Astrocyte (in vitro differentiated cells and primary cell): Measurements from ENCODE around the gene ZNF573. TPM values are rescaled to one million over a fixed set of nuclear protein-coding genes. Genes with fewer than 3 reads are reported as not detected.
A peak's percentile ranks its signal among the peaks of the same experiment; 100 is the strongest.

Experiments used
- DNase-seq: peaks from one replicate; pipeline ENCODE4 v3.0.0-alpha.2; 2010; ENCODE audit warnings: low read depth
- FAIRE-seq: peaks from 2 replicates; lab custom pipeline; 2011; peaks lifted over from hg19 to GRCh38; lab: Jason Lieb, UNC
- H2AFZ ChIP-seq: 2 replicates; pipeline ENCODE4 v1.6.0; 2012; ENCODE audit warnings: low read depth, low read length, inconsistent platforms
- H3K27ac ChIP-seq: 2 replicates; pipeline ENCODE4 v1.5.1; 2011; ENCODE audit warnings: low read depth, low read length, inconsistent platforms
- H3K27me3 ChIP-seq: 2 replicates; pipeline ENCODE4 v1.6.0; 2011; ENCODE audit warnings: low read length, inconsistent platforms; ENCODE audit not compliant: insufficient read depth
- H3K36me3 ChIP-seq: 2 replicates; pipeline ENCODE4 v1.5.1; 2011; ENCODE audit warnings: low read length, inconsistent platforms; ENCODE audit not compliant: insufficient read depth
- H3K4me1 ChIP-seq: 2 replicates; pipeline ENCODE4 v1.5.1; 2011; ENCODE audit warnings: low read length, inconsistent platforms; ENCODE audit not compliant: insufficient read depth
- H3K4me2 ChIP-seq: 2 replicates; pipeline ENCODE4 v1.6.0; 2012; ENCODE audit warnings: low read length, inconsistent platforms
- H3K4me3 ChIP-seq: 2 replicates; pipeline ENCODE4 v1.5.1; 2011; ENCODE audit warnings: low read depth, mild to moderate bottlenecking, low read length, inconsistent platforms; ENCODE audit not compliant: insufficient read depth
- H3K79me2 ChIP-seq: 2 replicates; pipeline ENCODE4 v1.6.0; 2012; ENCODE audit warnings: mild to moderate bottlenecking, low read length, inconsistent platforms; ENCODE audit not compliant: insufficient read depth
- H3K9ac ChIP-seq: 2 replicates; pipeline ENCODE4 v1.6.0; 2012; ENCODE audit warnings: mild to moderate bottlenecking, low read length, inconsistent platforms
- H3K9me3 ChIP-seq: 2 replicates; pipeline ENCODE4 v1.5.1; 2012; ENCODE audit warnings: low read depth, mild to moderate bottlenecking, low read length, inconsistent platforms; ENCODE audit not compliant: insufficient read depth
- H4K20me1 ChIP-seq: 2 replicates; pipeline ENCODE4 v1.6.0; 2012; ENCODE audit warnings: low read length, inconsistent platforms; ENCODE audit not compliant: insufficient read depth
- H3K27ac Mint-ChIP-seq: one replicate; pipeline ENCODE4 v1.8.0; 2021; ENCODE audit warnings: mild to moderate bottlenecking, mixed read lengths; ENCODE audit not compliant: unreplicated experiment
- H3K27me3 Mint-ChIP-seq: one replicate; pipeline ENCODE4 v1.8.0; 2021; ENCODE audit warnings: low read depth, mixed read lengths; ENCODE audit not compliant: unreplicated experiment
- H3K36me3 Mint-ChIP-seq: one replicate; pipeline ENCODE4 v1.8.0; 2021; ENCODE audit warnings: low read depth, mixed read lengths; ENCODE audit not compliant: unreplicated experiment
- H3K4me1 Mint-ChIP-seq: one replicate; pipeline ENCODE4 v1.8.0; 2021; ENCODE audit warnings: low read depth, mixed read lengths; ENCODE audit not compliant: unreplicated experiment
- H3K4me3 Mint-ChIP-seq: one replicate; pipeline ENCODE4 v1.8.0; 2021; ENCODE audit warnings: mild to moderate bottlenecking, moderate library complexity, mixed read lengths; ENCODE audit not compliant: unreplicated experiment
- H3K9me3 Mint-ChIP-seq: one replicate; pipeline ENCODE4 v1.8.0; 2021; ENCODE audit warnings: mild to moderate bottlenecking, mixed read lengths; ENCODE audit not compliant: unreplicated experiment
- CTCF ChIP-seq: IDR thresholded peaks from 2 replicates; pipeline ENCODE4 v1.5.1; 2011; ENCODE audit warnings: low read depth, mild to moderate bottlenecking, inconsistent platforms, low read length, moderate library complexity; ENCODE audit not compliant: insufficient read depth
- EZH2 ChIP-seq: IDR thresholded peaks from 2 replicates; pipeline ENCODE4 v1.6.1; 2012; ENCODE audit warnings: mild to moderate bottlenecking, low read length, inconsistent platforms; ENCODE audit not compliant: insufficient read depth
- total RNA-seq: library from RNA; stranded (reverse); gene quantifications from 2 replicates; pipeline ENCODE4 v1.2.1, GENCODE V29; 2021

Gene ZNF573
- total RNA-seq, 1 donor from 2014 or later = 8.6 TPM

DNA sequence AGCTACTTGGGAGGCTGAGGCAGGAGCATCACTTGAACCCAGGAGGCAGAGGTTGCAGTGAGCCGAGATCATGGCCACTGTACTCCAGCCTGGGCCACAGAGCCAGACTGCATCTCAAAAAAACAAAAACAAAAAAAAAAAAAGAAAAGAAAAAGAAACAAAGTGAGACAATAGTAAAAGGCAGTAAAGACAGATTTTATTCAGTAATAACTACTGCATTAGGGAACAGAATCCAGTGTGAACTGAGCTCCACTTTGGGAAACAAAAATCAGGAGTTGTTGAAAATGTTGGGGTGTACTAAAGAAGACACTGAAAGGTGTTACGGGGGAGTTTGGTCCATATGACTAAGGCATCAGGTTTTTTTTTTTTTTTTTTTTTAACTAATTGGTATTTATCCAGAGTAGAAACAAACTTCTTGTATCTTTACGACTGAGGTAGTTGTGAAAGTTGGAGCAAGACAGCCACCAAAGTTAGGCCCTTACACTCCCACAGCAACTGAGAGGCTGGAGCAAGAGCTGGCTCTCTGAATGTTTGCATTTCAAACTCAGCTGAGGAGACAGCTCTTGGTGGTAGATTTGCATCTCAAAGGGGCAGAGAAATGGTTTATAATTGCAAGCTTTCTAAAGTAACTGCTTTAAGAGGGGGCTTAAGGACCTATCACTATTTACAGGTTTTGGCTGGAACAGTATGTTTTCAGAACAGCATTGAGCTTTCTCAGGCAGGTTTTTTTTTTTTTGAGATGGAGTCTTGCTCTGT is 84.1 kb downstream of the ZNF573 start:
- Histone ChIP-seq H3K9me3 (peaks cover 29% of the 10 kb centered on the region), H3K27me3 (no peaks in the 10 kb centered on the region), H3K27ac (no peak overlapping the region), H3K4me2 (no peak overlapping the region), H3K36me3 (peaks cover 15% of the 10 kb centered on the region), H3K4me3 (no peak overlapping the region), H4K20me1 (no peaks in the 10 kb centered on the region), H3K4me1 (no peaks in the 10 kb centered on the region), H2AFZ (no peak overlapping the region), H3K79me2 (no peaks in the 10 kb centered on the region), H3K9ac (no peak overlapping the region)
- Mint-ChIP-seq H3K4me3 (no peak overlapping the region), H3K27ac (no peak overlapping the region), H3K4me1 (no peaks in the 10 kb centered on the region), H3K27me3 (no peaks in the 10 kb centered on the region), H3K36me3 (peaks cover 44% of the 10 kb centered on the region), H3K9me3 (peaks cover 54% of the 10 kb centered on the region)
- TF ChIP-seq CTCF (no peak), EZH2 (no peak)
- no peak for DNase-seq
- no peak for FAIRE-seq

DNA sequence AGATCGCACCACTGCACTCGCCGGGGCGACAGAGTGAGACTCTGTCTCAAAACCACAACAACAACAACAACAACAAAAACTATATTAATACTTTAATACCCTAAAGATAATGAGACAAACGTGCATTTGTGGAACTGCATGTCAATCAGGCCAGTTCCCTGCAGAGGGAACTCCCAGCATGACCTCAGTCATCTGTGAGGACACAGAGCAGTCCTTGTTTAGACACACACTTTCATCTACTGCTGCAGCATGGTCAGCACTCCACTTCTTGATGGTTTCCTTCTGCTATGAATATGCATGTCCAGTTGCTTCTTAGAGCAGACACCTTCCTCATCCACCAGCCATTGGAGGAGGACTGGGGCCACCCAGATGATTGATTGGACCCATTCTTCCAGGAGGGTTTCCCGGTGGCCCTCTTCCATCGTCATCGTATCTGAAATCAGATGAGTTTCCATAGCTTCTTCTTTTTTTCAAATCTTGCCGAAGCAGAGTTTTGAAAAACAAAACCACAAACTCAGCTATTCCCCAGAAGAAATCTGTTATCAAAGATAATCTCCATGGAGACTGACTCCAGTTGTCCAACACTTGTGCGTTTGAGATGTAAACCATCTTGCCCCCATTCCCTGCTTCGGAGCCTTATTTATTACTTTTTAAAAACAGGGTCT is 86.3 kb downstream of the ZNF573 start:
- Mint-ChIP-seq H3K27ac (no peak overlapping the region), H3K4me3 (no peak overlapping the region), H3K4me1 (no peaks in the 10 kb centered on the region), H3K36me3 (peaks cover 27% of the 10 kb centered on the region), H3K27me3 (no peaks in the 10 kb centered on the region), H3K9me3 (peaks cover 33% of the 10 kb centered on the region)
- H3K4me1 ChIP-seq = no peaks in the 10 kb centered on the region
- TF ChIP-seq EZH2 (no peak), CTCF (no peak)
- peaks cover 15% of the 10 kb centered on the region for H3K9me3 ChIP-seq
- no peak overlapping the region for H3K9ac ChIP-seq
- H3K36me3 ChIP-seq = no peaks in the 10 kb centered on the region
- H3K79me2 ChIP-seq = no peaks in the 10 kb centered on the region
- peak overlapping the region; percentile 1 for H2AFZ ChIP-seq
- H4K20me1 ChIP-seq = no peaks in the 10 kb centered on the region
- no peak for FAIRE-seq
- H3K4me3 ChIP-seq = no peak overlapping the region
- H3K4me2 ChIP-seq = no peak overlapping the region
- no peaks in the 10 kb centered on the region for H3K27me3 ChIP-seq
- H3K27ac ChIP-seq = no peak overlapping the region
- no peak for DNase-seq
